ENCODE measurements around the gene IKBKG.

- TF ChIP-seq, protein P1, sequence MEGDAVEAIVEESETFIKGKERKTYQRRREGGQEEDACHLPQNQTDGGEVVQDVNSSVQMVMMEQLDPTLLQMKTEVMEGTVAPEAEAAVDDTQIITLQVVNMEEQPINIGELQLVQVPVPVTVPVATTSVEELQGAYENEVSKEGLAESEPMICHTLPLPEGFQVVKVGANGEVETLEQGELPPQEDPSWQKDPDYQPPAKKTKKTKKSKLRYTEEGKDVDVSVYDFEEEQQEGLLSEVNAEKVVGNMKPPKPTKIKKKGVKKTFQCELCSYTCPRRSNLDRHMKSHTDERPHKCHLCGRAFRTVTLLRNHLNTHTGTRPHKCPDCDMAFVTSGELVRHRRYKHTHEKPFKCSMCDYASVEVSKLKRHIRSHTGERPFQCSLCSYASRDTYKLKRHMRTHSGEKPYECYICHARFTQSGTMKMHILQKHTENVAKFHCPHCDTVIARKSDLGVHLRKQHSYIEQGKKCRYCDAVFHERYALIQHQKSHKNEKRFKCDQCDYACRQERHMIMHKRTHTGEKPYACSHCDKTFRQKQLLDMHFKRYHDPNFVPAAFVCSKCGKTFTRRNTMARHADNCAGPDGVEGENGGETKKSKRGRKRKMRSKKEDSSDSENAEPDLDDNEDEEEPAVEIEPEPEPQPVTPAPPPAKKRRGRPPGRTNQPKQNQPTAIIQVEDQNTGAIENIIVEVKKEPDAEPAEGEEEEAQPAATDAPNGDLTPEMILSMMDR (IDR thresholded peaks at IDR 0.05), result no peak
- TF ChIP-seq POLR2A (IDR thresholded peaks at IDR 0.05), result no peak
These were observed 45.3 kb upstream of the IKBKG start for GRCh38 chrX:154502098-154502497.

All from vagina (tissue), 2 donors.